ENCODE measurements around the gene DOK7.

DNA sequence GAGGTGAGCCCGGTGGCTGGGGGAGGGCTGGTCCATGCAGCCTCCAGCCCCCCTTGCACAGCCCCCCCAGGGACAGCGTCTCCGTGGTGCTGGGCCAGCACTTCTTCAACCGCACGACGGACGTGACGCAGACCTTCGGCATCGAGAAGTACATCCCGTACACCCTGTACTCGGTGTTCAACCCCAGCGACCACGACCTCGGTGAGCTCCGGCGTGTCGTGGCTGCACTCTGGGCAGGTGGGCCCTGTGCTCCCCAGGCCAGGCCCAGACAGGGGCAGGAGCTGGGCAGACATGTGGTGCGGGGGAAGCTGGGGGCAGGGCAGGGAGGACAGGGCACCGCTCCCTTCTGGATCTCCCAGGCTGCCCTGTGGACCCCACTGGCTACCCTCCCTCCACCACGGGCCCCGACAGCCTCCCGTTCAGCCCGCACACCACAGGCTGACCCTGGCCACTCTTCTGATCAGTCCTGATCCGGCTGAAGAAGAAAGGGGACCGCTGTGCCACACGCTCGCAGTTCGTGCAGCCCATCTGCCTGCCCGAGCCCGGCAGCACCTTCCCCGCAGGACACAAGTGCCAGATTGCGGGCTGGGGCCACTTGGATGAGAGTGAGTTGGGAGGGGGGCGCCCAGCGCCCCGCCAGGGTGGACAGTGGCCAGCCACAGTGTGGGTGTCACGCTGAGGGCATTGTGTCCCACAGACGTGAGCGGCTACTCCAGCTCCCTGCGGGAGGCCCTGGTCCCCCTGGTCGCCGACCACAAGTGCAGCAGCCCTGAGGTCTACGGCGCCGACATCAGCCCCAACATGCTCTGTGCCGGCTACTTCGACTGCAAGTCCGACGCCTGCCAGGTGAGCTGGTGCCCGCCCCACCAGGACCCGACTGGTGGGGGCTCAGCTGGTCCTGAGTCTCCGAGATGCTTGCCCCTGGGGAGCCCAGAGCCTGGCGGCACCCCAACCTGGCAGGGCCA, 15.4 kb upstream of the DOK7 start:
- no peak for TF ChIP-seq ZFX (IDR thresholded peaks at IDR 0.05)
- TF ChIP-seq, protein P1, sequence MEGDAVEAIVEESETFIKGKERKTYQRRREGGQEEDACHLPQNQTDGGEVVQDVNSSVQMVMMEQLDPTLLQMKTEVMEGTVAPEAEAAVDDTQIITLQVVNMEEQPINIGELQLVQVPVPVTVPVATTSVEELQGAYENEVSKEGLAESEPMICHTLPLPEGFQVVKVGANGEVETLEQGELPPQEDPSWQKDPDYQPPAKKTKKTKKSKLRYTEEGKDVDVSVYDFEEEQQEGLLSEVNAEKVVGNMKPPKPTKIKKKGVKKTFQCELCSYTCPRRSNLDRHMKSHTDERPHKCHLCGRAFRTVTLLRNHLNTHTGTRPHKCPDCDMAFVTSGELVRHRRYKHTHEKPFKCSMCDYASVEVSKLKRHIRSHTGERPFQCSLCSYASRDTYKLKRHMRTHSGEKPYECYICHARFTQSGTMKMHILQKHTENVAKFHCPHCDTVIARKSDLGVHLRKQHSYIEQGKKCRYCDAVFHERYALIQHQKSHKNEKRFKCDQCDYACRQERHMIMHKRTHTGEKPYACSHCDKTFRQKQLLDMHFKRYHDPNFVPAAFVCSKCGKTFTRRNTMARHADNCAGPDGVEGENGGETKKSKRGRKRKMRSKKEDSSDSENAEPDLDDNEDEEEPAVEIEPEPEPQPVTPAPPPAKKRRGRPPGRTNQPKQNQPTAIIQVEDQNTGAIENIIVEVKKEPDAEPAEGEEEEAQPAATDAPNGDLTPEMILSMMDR (conservative IDR thresholded peaks at IDR 0.05), result no peak

Data from C4-2B (cell line).